Astrocyte of the spinal cord (primary cell): Measurements from ENCODE around the gene CRB2.

Experiments
- DNase-seq: peaks from one replicate; pipeline ENCODE4 v3.0.0; 2011; ENCODE audit warnings: low read depth, low spot score
- H3K4me3 ChIP-seq: 2 replicates; pipeline ENCODE4 v1.5.1; 2011; ENCODE audit warnings: low read depth, mild to moderate bottlenecking, low read length, moderate library complexity
- CTCF ChIP-seq: IDR thresholded peaks from 2 replicates; pipeline ENCODE4 v1.5.1; 2012; ENCODE audit warnings: low read depth, mild to moderate bottlenecking, low read length, inconsistent platforms
- in situ Hi-C: cut with HindIII; loops from 2 replicates; pipeline ENCODE4 v1.10.0; 2017; ENCODE audit warnings: low sequenced_read_pairs

Gene CRB2

GRCh38 chr9:123342247-123342646 is 13.8 kb upstream of the CRB2 start:
- TF ChIP-seq CTCF: no peak
- no peak overlapping the region for H3K4me3 ChIP-seq
- in situ Hi-C loops: no loop called here
- no peak for DNase-seq

GRCh38 chr9:123343443-123344191 is 12.4 kb upstream of the CRB2 start:
- no peak overlapping the region for H3K4me3 ChIP-seq
- no peak for TF ChIP-seq CTCF
- in situ Hi-C loops: no loop called here
- no peak for DNase-seq

- TF ChIP-seq CTCF: no peak
- H3K4me3 ChIP-seq: no peak overlapping the region
- no peak for DNase-seq
- in situ Hi-C loops: no loop called here
Measured at GRCh38 chr9:123344192-123344949, 11.6 kb upstream of the CRB2 start.

GRCh38 chr9:123345567-123345955 is 10.4 kb upstream of the CRB2 start:
- TF ChIP-seq CTCF: no peak
- H3K4me3 ChIP-seq: no peak overlapping the region
- no peak for DNase-seq
- in situ Hi-C loops: no loop called here

- DNase-seq: no peak
- TF ChIP-seq CTCF: no peak
- in situ Hi-C loops: no loop called here
- no peak overlapping the region for H3K4me3 ChIP-seq
Measured at GRCh38 chr9:123346026-123346425, 10.0 kb upstream of the CRB2 start.

GRCh38 chr9:123346826-123347225 is 9.2 kb upstream of the CRB2 start:
- no peak for DNase-seq
- in situ Hi-C loops: no loop called here
- no peak overlapping the region for H3K4me3 ChIP-seq
- TF ChIP-seq CTCF: no peak
